Measurements from ENCODE around the gene UBE2V1. TPM values are rescaled to one million over a fixed set of nuclear protein-coding genes. Genes with fewer than 3 reads are reported as not detected.

The UBE2V1 gene
- total and polyA plus RNA-seq, 2 donors (not counting 3 experiments of a cell fraction or from before 2014, with no cell fraction given) = 145 to 156 TPM

DNA sequence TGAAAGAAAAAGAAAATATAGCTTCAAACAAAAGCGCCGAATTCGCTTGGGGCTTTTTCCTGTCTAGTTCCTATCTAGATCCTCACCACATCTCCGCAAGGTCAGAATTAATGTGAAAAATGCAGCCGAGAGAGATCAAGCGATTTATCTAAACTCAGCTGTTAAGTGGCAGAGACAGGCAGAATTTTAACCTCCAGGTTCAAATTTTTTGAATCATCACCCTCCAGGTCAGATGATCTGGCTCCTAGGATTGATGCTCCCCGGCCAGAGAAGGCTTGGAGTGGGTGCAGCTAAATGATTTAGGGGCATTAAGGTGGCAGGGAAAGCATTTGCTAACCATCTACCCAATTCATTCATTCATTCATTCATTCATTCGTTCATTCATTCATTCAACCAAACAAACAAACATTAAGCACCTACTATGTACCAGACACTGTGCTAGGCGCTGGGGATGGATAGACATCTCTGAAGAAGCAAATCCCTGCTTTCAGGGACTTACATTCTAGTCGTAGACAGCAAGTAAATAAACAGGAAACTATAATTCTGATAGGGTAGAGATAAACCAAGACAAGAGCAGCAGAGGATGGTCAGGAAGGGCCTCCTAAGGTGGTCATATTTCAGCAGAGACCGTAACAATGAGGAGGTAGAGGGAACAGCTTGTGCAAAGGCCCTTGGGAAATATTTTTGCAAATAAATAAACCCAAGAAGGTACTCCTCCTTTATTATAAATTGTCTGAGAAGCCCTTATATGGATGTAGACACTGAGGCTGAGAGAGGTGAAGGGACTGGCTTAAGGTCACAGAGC, 672 bp upstream of the UBE2V1 start:
- Histone ChIP-seq H3K4me2 (ENCODE audit: insufficient read depth, low read length) (peak overlapping the region; percentile 81), H3K36me3 (ENCODE audit: control insufficient read depth in 2 of 2, extremely low read depth in 1 of 2, insufficient read depth in 2 of 2, low read length in 2 of 2) (no peaks in the 10 kb centered on the region), H3K79me2 (ENCODE audit: control insufficient read depth, insufficient read depth, low read length) (peaks cover 42% of the 10 kb centered on the region), H3K9me3 (replicated peaks; ENCODE audit: control insufficient read depth, insufficient read depth, low read length) (no peaks in the 10 kb centered on the region), H4K20me1 (replicated peaks; ENCODE audit: control insufficient read depth, extremely low read depth, insufficient read depth, low read length) (no peaks in the 10 kb centered on the region), H3K4me1 (ENCODE audit: control insufficient read depth, extremely low read depth, insufficient read depth, low read length) (peaks cover 54% of the 10 kb centered on the region), H2AFZ (ENCODE audit: low read depth, low read length) (peak overlapping the region; percentile 78), H3K9ac (replicated peaks; ENCODE audit: extremely low read depth, insufficient read depth, low read length) (peak overlapping the region; percentile 94), H3K27me3 (ENCODE audit: control insufficient read depth in 2 of 2, insufficient read depth in 2 of 2, low read length in 2 of 2) (no peaks in the 10 kb centered on the region), H3K9me1 (replicated peaks; ENCODE audit: control insufficient read depth, extremely low read depth, insufficient read depth, low read length) (no peaks in the 10 kb centered on the region), H3K27ac (ENCODE audit: insufficient read depth, low read depth, low read length) (peak overlapping the region; percentile 84), H3K4me3 (replicated peaks in 1 of 3; ENCODE audit: insufficient read depth in 1 of 3, low read depth in 1 of 3, low read length in 3 of 3) (peak overlapping the region in 2 of 3 experiments; percentile 54 to 91)
- BruUV-seq (replicated peaks) = TSS peak; percentile 59
- no peak for FAIRE-seq
- POLR2A ChIA-PET = no interaction called here
- TF ChIP-seq FOS (IDR thresholded peaks at IDR 0.05; ENCODE audit: borderline replicate concordance, insufficient read depth, low read length) = no peak
- TF ChIP-seq, protein P1, sequence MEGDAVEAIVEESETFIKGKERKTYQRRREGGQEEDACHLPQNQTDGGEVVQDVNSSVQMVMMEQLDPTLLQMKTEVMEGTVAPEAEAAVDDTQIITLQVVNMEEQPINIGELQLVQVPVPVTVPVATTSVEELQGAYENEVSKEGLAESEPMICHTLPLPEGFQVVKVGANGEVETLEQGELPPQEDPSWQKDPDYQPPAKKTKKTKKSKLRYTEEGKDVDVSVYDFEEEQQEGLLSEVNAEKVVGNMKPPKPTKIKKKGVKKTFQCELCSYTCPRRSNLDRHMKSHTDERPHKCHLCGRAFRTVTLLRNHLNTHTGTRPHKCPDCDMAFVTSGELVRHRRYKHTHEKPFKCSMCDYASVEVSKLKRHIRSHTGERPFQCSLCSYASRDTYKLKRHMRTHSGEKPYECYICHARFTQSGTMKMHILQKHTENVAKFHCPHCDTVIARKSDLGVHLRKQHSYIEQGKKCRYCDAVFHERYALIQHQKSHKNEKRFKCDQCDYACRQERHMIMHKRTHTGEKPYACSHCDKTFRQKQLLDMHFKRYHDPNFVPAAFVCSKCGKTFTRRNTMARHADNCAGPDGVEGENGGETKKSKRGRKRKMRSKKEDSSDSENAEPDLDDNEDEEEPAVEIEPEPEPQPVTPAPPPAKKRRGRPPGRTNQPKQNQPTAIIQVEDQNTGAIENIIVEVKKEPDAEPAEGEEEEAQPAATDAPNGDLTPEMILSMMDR (IDR thresholded peaks at IDR 0.05; ENCODE audit: extremely low read depth in 1 of 2, insufficient read depth in 1 of 2, low read depth in 1 of 2, low read length in 2 of 2) = no peak
- TF ChIP-seq GATA2 (IDR thresholded peaks at IDR 0.05; ENCODE audit: insufficient read depth, insufficient read length, low read depth, low read length) = no peak
- no peak for TF ChIP-seq MYC (IDR thresholded peaks at IDR 0.05; ENCODE audit: low read depth, low read length)
- no peak for TF ChIP-seq POLR2A (IDR thresholded peaks at IDR 0.05; ENCODE audit: low read depth, low read length)
- TF ChIP-seq POLR2AphosphoS5 (IDR thresholded peaks at IDR 0.05; ENCODE audit: insufficient read depth, low read depth, low read length) = no peak
- TF ChIP-seq, protein P2, sequence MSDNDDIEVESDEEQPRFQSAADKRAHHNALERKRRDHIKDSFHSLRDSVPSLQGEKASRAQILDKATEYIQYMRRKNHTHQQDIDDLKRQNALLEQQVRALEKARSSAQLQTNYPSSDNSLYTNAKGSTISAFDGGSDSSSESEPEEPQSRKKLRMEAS (IDR thresholded peaks at IDR 0.05; ENCODE audit: insufficient read depth, insufficient read length) = no peak
- TF ChIP-seq JUN (IDR thresholded peaks at IDR 0.05; ENCODE audit: borderline replicate concordance, insufficient read depth, insufficient read length, low read depth) = no peak
- no peak for TF ChIP-seq EZH2 (IDR thresholded peaks at IDR 0.05; ENCODE audit: borderline replicate concordance, low read depth, low read length, severe bottlenecking)
- CTCF ChIA-PET = interaction anchor here (0.6 to 3.7 kb wide), 10 partner anchors 10 to 370 kb away, joined by 3 to 23 read pairs (median 4); no protein-coding TSS in a partner anchor
- no peak for DNase-seq (ENCODE audit: low read depth, low spot score)
- dilution Hi-C loops (cut with MboI; ENCODE audit: extremely low pct_ligation_motif_present, low sequenced_read_pairs) (no loop called here), intact Hi-C loops (cut with micrococcal nuclease) (loop anchor here (5.0 kb wide), 1 partner anchor 39 kb away; the partner anchor contains the start of gene PEDS1)

All from endothelial cell of umbilical vein (primary cell).